WTC11 (cell line): ENCODE measurements around the gene PGS1. TPM values are rescaled to one million over a fixed set of nuclear protein-coding genes. Genes with fewer than 3 reads are reported as not detected.
A peak's percentile ranks its signal among the peaks of the same experiment; 100 is the strongest.

Experiments
- CBFB ChIP-seq: sonication (generic); formaldehyde crosslinking; IDR thresholded peaks from 2 replicates; pipeline ENCODE4 v1.8.1; 2022; ENCODE audit warnings: mild to moderate bottlenecking, low read depth, missing genetic modification reagents
- ELF4 ChIP-seq: sonication (generic); formaldehyde crosslinking; IDR thresholded peaks from 2 replicates; pipeline ENCODE4 v1.8.1; 2022; ENCODE audit warnings: low read depth, mild to moderate bottlenecking, moderate library complexity, missing genetic modification reagents
- FOXJ3 ChIP-seq: sonication (generic); formaldehyde crosslinking; IDR thresholded peaks from 2 replicates; pipeline ENCODE4 v1.9.0; 2021; ENCODE audit warnings: missing genetic modification reagents, mild to moderate bottlenecking, borderline replicate concordance
- FOXK1 ChIP-seq: sonication (generic); formaldehyde crosslinking; IDR thresholded peaks from 2 replicates; pipeline ENCODE4 v1.8.0; 2022; ENCODE audit warnings: mild to moderate bottlenecking, moderate library complexity, missing genetic modification reagents
- GABPB1 ChIP-seq: sonication (generic); formaldehyde crosslinking; IDR thresholded peaks from 2 replicates; pipeline ENCODE4 v1.8.1; 2023; ENCODE audit warnings: mild to moderate bottlenecking, missing genetic modification reagents
- GTF2I ChIP-seq: fragments of 250-450 bp; sonication (Bioruptor Pico); conservative IDR thresholded peaks from 2 replicates; pipeline ENCODE4 v1.4.0; 2021; ENCODE audit warnings: mild to moderate bottlenecking
- IRF2 ChIP-seq: sonication (generic); formaldehyde crosslinking; IDR thresholded peaks from 2 replicates; pipeline ENCODE4 v1.8.0; 2022; ENCODE audit warnings: low read depth, missing genetic modification reagents, borderline replicate concordance
- JAZF1 ChIP-seq: fragments of 250-450 bp; sonication (Bioruptor Pico); IDR thresholded peaks from 2 replicates; pipeline ENCODE4 v1.9.0; 2021; ENCODE audit warnings: moderate library complexity, mild to moderate bottlenecking, inconsistent platforms
- JUN ChIP-seq: sonication (generic); formaldehyde crosslinking; IDR thresholded peaks from 2 replicates; pipeline ENCODE4 v1.8.0; 2023; ENCODE audit warnings: mild to moderate bottlenecking, missing genetic modification reagents
- MLX ChIP-seq: sonication (generic); formaldehyde crosslinking; IDR thresholded peaks from 2 replicates; pipeline ENCODE4 v1.8.1; 2023; ENCODE audit warnings: mild to moderate bottlenecking, missing genetic modification reagents, moderate library complexity
- MXD4 ChIP-seq: fragments of 250-450 bp; sonication (Bioruptor Pico); IDR thresholded peaks from 2 replicates; pipeline ENCODE4 v1.8.0; 2021; ENCODE audit warnings: mild to moderate bottlenecking, moderate library complexity, borderline replicate concordance
- MYBL2 ChIP-seq: sonication (generic); formaldehyde crosslinking; IDR thresholded peaks from 2 replicates; pipeline ENCODE4 v1.8.1; 2023; ENCODE audit warnings: mild to moderate bottlenecking, moderate library complexity, missing genetic modification reagents
- NFE2L1 ChIP-seq: sonication (generic); formaldehyde crosslinking; IDR thresholded peaks from 2 replicates; pipeline ENCODE4 v1.8.1; 2023; ENCODE audit warnings: missing genetic modification reagents
- NR2C2 ChIP-seq: sonication (generic); formaldehyde crosslinking; IDR thresholded peaks from 2 replicates; pipeline ENCODE4 v1.8.0; 2022; ENCODE audit warnings: mild to moderate bottlenecking, missing genetic modification reagents
- NR3C1 ChIP-seq: sonication (generic); formaldehyde crosslinking; conservative IDR thresholded peaks from 2 replicates; pipeline ENCODE4 v1.8.1; 2023; ENCODE audit warnings: low read depth, mild to moderate bottlenecking, missing genetic modification reagents
- OVOL2 ChIP-seq: fragments of 250-450 bp; sonication (Bioruptor Pico); IDR thresholded peaks from 2 replicates; pipeline ENCODE4 v1.9.0; 2021; ENCODE audit warnings: mild to moderate bottlenecking, borderline replicate concordance
- PRRX2 ChIP-seq: fragments of 250-450 bp; sonication (Bioruptor Pico); IDR thresholded peaks from 2 replicates; pipeline ENCODE4 v1.8.0; 2021; ENCODE audit warnings: mild to moderate bottlenecking
- RORB ChIP-seq: fragments of 250-450 bp; sonication (Bioruptor Pico); IDR thresholded peaks from 2 replicates; pipeline ENCODE4 v1.9.0; 2021; ENCODE audit warnings: mild to moderate bottlenecking
- SMAD4 ChIP-seq: sonication (generic); formaldehyde crosslinking; IDR thresholded peaks from 2 replicates; pipeline ENCODE4 v1.8.0; 2022; ENCODE audit warnings: mild to moderate bottlenecking, missing genetic modification reagents
- SP1 ChIP-seq: sonication (generic); formaldehyde crosslinking; conservative IDR thresholded peaks from 2 replicates; pipeline ENCODE4 v1.8.1; 2022; ENCODE audit warnings: missing genetic modification reagents
- USF2 ChIP-seq: sonication (generic); formaldehyde crosslinking; IDR thresholded peaks from 2 replicates; pipeline ENCODE4 v1.8.1; 2023; ENCODE audit warnings: mild to moderate bottlenecking, missing genetic modification reagents, moderate library complexity
- ZMAT4 ChIP-seq: fragments of 250-450 bp; sonication (Bioruptor Pico); IDR thresholded peaks from 2 replicates; pipeline ENCODE4 v1.9.0; 2021; ENCODE audit warnings: mild to moderate bottlenecking
- ZNF121 ChIP-seq: sonication (generic); formaldehyde crosslinking; IDR thresholded peaks from 2 replicates; pipeline ENCODE4 v1.8.0; 2023; ENCODE audit warnings: missing genetic modification reagents
- ZNF317 ChIP-seq: sonication (generic); formaldehyde crosslinking; IDR thresholded peaks from 2 replicates; pipeline ENCODE4 v1.8.1; 2023; ENCODE audit warnings: low read depth, mild to moderate bottlenecking, moderate library complexity, missing genetic modification reagents, borderline replicate concordance
- ZNF512 ChIP-seq: sonication (generic); formaldehyde crosslinking; IDR thresholded peaks from 2 replicates; pipeline ENCODE4 v1.8.1; 2022; ENCODE audit warnings: missing genetic modification reagents, borderline replicate concordance
- ZNF671 ChIP-seq: fragments of 250-450 bp; sonication (Bioruptor Pico); IDR thresholded peaks from 2 replicates; pipeline ENCODE4 v1.8.0; 2021; ENCODE audit warnings: mild to moderate bottlenecking
- total RNA-seq: library from RNA; stranded (reverse); gene quantifications from 3 replicates; pipeline ENCODE4 v1.2.3, GENCODE V29; 2021
- TF ChIP-seq, protein P1 (sequence below): sonication (generic); formaldehyde crosslinking; IDR thresholded peaks from 2 replicates; pipeline ENCODE4 v1.8.0; 2023; ENCODE audit warnings: mild to moderate bottlenecking, missing genetic modification reagents
- TF ChIP-seq, protein P2 (sequence below): sonication (generic); formaldehyde crosslinking; IDR thresholded peaks from 2 replicates; pipeline ENCODE4 v1.8.1; 2023; ENCODE audit warnings: mild to moderate bottlenecking, moderate library complexity, missing genetic modification reagents
- TF ChIP-seq, protein P3 (sequence below): fragments of 250-450 bp; sonication (Bioruptor Pico); IDR thresholded peaks from 2 replicates; pipeline ENCODE4 v1.8.0; 2021; ENCODE audit warnings: mild to moderate bottlenecking
- TF ChIP-seq, protein P4 (sequence below): sonication (generic); formaldehyde crosslinking; conservative IDR thresholded peaks from 2 replicates; pipeline ENCODE4 v1.8.1; 2022; ENCODE audit warnings: mild to moderate bottlenecking, missing genetic modification reagents

The PGS1 gene
- total RNA-seq, 1 experiment from 2014 or later, result 51.4 TPM

GRCh38 chr17:78360371-78361224, 17.9 kb upstream of the PGS1 start (continued):
- TF ChIP-seq, protein P1, sequence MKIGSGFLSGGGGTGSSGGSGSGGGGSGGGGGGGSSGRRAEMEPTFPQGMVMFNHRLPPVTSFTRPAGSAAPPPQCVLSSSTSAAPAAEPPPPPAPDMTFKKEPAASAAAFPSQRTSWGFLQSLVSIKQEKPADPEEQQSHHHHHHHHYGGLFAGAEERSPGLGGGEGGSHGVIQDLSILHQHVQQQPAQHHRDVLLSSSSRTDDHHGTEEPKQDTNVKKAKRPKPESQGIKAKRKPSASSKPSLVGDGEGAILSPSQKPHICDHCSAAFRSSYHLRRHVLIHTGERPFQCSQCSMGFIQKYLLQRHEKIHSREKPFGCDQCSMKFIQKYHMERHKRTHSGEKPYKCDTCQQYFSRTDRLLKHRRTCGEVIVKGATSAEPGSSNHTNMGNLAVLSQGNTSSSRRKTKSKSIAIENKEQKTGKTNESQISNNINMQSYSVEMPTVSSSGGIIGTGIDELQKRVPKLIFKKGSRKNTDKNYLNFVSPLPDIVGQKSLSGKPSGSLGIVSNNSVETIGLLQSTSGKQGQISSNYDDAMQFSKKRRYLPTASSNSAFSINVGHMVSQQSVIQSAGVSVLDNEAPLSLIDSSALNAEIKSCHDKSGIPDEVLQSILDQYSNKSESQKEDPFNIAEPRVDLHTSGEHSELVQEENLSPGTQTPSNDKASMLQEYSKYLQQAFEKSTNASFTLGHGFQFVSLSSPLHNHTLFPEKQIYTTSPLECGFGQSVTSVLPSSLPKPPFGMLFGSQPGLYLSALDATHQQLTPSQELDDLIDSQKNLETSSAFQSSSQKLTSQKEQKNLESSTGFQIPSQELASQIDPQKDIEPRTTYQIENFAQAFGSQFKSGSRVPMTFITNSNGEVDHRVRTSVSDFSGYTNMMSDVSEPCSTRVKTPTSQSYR (CRISPR knock-in tag), result peak; percentile 82
- TF ChIP-seq, protein P2, sequence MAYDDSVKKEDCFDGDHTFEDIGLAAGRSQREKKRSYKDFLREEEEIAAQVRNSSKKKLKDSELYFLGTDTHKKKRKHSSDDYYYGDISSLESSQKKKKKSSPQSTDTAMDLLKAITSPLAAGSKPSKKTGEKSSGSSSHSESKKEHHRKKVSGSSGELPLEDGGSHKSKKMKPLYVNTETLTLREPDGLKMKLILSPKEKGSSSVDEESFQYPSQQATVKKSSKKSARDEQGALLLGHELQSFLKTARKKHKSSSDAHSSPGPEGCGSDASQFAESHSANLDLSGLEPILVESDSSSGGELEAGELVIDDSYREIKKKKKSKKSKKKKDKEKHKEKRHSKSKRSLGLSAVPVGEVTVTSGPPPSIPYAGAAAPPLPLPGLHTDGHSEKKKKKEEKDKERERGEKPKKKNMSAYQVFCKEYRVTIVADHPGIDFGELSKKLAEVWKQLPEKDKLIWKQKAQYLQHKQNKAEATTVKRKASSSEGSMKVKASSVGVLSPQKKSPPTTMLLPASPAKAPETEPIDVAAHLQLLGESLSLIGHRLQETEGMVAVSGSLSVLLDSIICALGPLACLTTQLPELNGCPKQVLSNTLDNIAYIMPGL (CRISPR knock-in tag), result peak; percentile 97
- TF ChIP-seq JUN (CRISPR knock-in tag) (no peak), ZNF121 (peak; percentile 84), MYBL2 (CRISPR knock-in tag) (peak; percentile 64; the same call in 1 of the 2 replicates), PRRX2 (0 out of 2 replicates have a peak, but pooled peaks have one; percentile 33), GABPB1 (CRISPR knock-in tag) (peak; percentile 66), IRF2 (CRISPR knock-in tag) (no peak), NR3C1 (CRISPR knock-in tag) (no peak), SMAD4 (no peak), SP1 (CRISPR knock-in tag) (peak; percentile 55; the same call in 1 of the 2 replicates), FOXJ3 (CRISPR knock-in tag) (no peak), MXD4 (CRISPR knock-in tag) (no peak), GTF2I (no peak), NFE2L1 (no peak), CBFB (CRISPR knock-in tag) (no peak), FOXK1 (CRISPR knock-in tag) (no peak), ZNF512 (CRISPR knock-in tag) (no peak), USF2 (no peak), ZMAT4 (CRISPR knock-in tag) (no peak), ELF4 (CRISPR knock-in tag) (no peak), NR2C2 (CRISPR knock-in tag) (no peak), OVOL2 (no peak), JAZF1 (no peak), ZNF671 (CRISPR knock-in tag) (no peak), ZNF317 (CRISPR knock-in tag) (0 out of 2 replicates have a peak, but pooled peaks have one; percentile 14), MLX (CRISPR knock-in tag) (0 out of 2 replicates have a peak, but pooled peaks have one; percentile 45), RORB (CRISPR knock-in tag) (no peak)
- TF ChIP-seq, protein P3, sequence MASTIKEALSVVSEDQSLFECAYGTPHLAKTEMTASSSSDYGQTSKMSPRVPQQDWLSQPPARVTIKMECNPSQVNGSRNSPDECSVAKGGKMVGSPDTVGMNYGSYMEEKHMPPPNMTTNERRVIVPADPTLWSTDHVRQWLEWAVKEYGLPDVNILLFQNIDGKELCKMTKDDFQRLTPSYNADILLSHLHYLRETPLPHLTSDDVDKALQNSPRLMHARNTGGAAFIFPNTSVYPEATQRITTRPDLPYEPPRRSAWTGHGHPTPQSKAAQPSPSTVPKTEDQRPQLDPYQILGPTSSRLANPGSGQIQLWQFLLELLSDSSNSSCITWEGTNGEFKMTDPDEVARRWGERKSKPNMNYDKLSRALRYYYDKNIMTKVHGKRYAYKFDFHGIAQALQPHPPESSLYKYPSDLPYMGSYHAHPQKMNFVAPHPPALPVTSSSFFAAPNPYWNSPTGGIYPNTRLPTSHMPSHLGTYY, result no peak
- TF ChIP-seq, protein P4, sequence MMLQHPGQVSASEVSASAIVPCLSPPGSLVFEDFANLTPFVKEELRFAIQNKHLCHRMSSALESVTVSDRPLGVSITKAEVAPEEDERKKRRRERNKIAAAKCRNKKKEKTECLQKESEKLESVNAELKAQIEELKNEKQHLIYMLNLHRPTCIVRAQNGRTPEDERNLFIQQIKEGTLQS (CRISPR knock-in tag), result no peak
